Left lung (tissue), 10 donors: ENCODE data around the gene CEP68. TPM values are rescaled to one million over a fixed set of nuclear protein-coding genes. Genes with fewer than 3 reads are reported as not detected.
"Not testable (repeated sequence)": the region's sequence is repeated elsewhere in the genome, so short reads cannot be mapped to it uniquely, and the experiment has no call there.

ENCODE experiments used
- ATAC-seq: fragments of 200-7000 bp; cut with Tn5 transposase; one replicate; pipeline ENCODE4 v1.9.1; 2020; ENCODE audit warnings: moderate library complexity
- DNase-seq, 4 donors: peaks; one replicate each; pipeline ENCODE4 v3.0.0-alpha.2; 2013 to 2020
- H3K27ac ChIP-seq, 2 donors: fragments of 200-600 bp; sonication (generic) in 1 of 2; one replicate each; pipeline versions ENCODE4 v1.5.0 to v1.8.0; 2020 to 2021
- H3K27me3 ChIP-seq, 2 donors: fragments of 200-600 bp; sonication (generic) in 1 of 2; one replicate each; pipeline versions ENCODE4 v1.5.0 to v1.8.0; 2020 to 2021
- H3K36me3 ChIP-seq, 2 donors: fragments of 200-600 bp; sonication (generic) in 1 of 2; one replicate each; pipeline versions ENCODE4 v1.5.0 to v1.8.0; 2020 to 2021
- H3K4me1 ChIP-seq, 2 donors: fragments of 200-600 bp; one replicate each; pipeline ENCODE4 v1.8.0; 2021
- H3K4me3 ChIP-seq, 2 donors: fragments of 200-600 bp; sonication (generic) in 1 of 2; one replicate each; pipeline versions ENCODE4 v1.5.0 to v1.8.0; 2020 to 2021; ENCODE audit warnings: mild to moderate bottlenecking in 1 of 2
- H3K9me3 ChIP-seq, 2 donors: fragments of 200-600 bp; sonication (generic) in 1 of 2; one replicate each; pipeline versions ENCODE4 v1.5.0 to v1.8.0; 2020 to 2021
- intact Hi-C, 2 donors: fragments of 100-400 bp; cut with DNase I; formaldehyde crosslinking; loops; one replicate each; pipeline versions ENCODE4 v1.11.2 to v1.14.2; 2022
- polyA plus RNA-seq, 6 donors: library from polyadenylated mRNA; unstranded; fragments of 120-200 nt; gene quantifications; one replicate each; pipeline ENCODE4 v1.2.1, GENCODE V29; 2013; ENCODE audit not compliant: insufficient read length in 6 of 6
- total RNA-seq, 2 donors: library from RNA; stranded (reverse); fragmentation: NEBNext Ultra II Directional; extraction: Animal tissue kit (Norgen Biotek cat#: 25700); gene quantifications; one replicate each; pipeline ENCODE4 v1.2.1, GENCODE V29; 2021
- TF ChIP-seq, protein P1 (sequence below), 2 donors: fragments of 200-600 bp; sonication (generic) in 1 of 2; IDR thresholded peaks; one replicate each; pipeline versions ENCODE4 v1.5.0 to v1.8.0; 2021; ENCODE audit warnings: antibody characterized with exemption in 2 of 2
- donor health status: DM: no; HTN: yes; CAD: no.
- donor health status: DM: no; HTN: no; CAD: no.

Gene CEP68
- total and polyA plus RNA-seq, 8 donors = 7.9 to 32.4 (median 30.2) TPM

DNA sequence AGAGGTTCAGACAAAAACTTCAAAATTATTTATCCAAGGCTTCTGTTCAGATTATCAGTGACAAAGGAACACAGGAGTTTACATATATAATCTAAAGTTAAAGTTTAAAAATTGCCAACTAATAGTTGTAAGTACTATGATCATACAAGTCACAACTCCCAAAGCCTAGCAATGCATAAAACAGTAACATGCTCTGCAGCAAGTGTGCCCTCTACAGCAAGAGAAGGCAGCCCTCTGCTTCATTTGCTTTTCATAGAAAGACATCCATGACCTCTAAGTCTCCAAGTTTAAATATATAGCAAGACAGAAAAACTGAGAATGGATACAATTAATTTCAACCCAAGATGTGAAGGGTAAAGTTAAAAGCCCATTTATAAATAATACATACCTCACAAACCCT is 60.4 kb downstream of the CEP68 start:
- H3K4me1 ChIP-seq = peaks cover 2 to 96% of the 10 kb centered on the region in 2 donors
- H3K9me3 ChIP-seq = no peaks in the 10 kb centered on the region
- H3K36me3 ChIP-seq = peaks cover 0 to 4% of the 10 kb centered on the region in 2 donors
- no peak overlapping the region for H3K4me3 ChIP-seq
- intact Hi-C loops = no loop called here
- no peaks in the 10 kb centered on the region for H3K27me3 ChIP-seq
- TF ChIP-seq, protein P1, sequence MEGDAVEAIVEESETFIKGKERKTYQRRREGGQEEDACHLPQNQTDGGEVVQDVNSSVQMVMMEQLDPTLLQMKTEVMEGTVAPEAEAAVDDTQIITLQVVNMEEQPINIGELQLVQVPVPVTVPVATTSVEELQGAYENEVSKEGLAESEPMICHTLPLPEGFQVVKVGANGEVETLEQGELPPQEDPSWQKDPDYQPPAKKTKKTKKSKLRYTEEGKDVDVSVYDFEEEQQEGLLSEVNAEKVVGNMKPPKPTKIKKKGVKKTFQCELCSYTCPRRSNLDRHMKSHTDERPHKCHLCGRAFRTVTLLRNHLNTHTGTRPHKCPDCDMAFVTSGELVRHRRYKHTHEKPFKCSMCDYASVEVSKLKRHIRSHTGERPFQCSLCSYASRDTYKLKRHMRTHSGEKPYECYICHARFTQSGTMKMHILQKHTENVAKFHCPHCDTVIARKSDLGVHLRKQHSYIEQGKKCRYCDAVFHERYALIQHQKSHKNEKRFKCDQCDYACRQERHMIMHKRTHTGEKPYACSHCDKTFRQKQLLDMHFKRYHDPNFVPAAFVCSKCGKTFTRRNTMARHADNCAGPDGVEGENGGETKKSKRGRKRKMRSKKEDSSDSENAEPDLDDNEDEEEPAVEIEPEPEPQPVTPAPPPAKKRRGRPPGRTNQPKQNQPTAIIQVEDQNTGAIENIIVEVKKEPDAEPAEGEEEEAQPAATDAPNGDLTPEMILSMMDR (IDR thresholded peaks at IDR 0.05) = no peak
- no peak for DNase-seq
- H3K27ac ChIP-seq = peak overlapping the region in 1 of 2 donors; percentile 23
- ATAC-seq = no peak

DNA sequence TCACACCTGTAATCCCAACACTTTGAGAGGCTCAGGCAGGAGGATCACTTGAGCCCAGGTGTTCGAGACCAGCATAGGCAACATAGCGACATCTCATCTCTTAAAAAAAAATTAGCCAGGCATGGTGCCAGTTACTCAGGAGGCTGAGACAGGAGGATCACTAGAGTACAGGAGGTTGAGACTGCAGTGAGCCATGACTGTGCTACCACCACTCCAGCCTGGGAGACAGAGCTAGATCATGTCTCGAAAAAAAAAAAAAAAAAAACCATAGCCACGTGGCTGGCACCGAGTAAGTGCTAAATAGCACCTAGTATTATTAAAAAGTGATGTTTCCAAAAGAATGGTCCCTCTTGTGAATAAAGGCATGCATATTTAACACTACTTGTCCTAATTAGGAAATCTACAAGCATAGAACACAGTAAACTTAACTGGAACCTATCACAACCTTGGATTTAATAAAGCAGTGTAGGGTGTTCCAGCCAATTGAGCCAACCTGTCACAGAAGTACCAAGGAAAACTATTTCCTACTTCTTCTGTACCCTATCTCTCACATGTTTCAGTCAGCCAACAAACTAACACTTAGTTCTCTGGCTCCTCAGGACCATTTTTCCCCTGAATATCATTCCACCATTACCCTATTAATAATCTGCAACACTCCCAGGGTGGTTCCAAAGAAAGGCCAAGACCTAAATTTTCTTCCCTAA is 64.9 kb downstream of the CEP68 start:
- Histone ChIP-seq H3K9me3 (no peaks in the 10 kb centered on the region), H3K27me3 (no peaks in the 10 kb centered on the region), H3K4me3 (no peak overlapping the region), H3K27ac (peak overlapping the region in 1 of 2 donors; percentile 18), H3K4me1 (peaks cover 10 to 95% of the 10 kb centered on the region in 2 donors), H3K36me3 (peaks cover 0 to 5% of the 10 kb centered on the region in 2 donors)
- DNase-seq (no peak), ATAC-seq (no peak)
- TF ChIP-seq, protein P1 (IDR thresholded peaks at IDR 0.05) = no peak
- intact Hi-C loops = no loop called here

GRCh38 chr2:65122313-65122712 is 66.1 kb downstream of the CEP68 start:
- Histone ChIP-seq H3K27me3 (no peaks in the 10 kb centered on the region), H3K27ac (no peak overlapping the region), H3K9me3 (no peaks in the 10 kb centered on the region), H3K4me1 (peaks cover 11 to 95% of the 10 kb centered on the region in 2 donors), H3K4me3 (no peak overlapping the region), H3K36me3 (peaks cover 0 to 5% of the 10 kb centered on the region in 2 donors)
- TF ChIP-seq, protein P1 (IDR thresholded peaks at IDR 0.05) = no peak
- no peak for DNase-seq
- no peak for ATAC-seq
- intact Hi-C loops = no loop called here

DNA sequence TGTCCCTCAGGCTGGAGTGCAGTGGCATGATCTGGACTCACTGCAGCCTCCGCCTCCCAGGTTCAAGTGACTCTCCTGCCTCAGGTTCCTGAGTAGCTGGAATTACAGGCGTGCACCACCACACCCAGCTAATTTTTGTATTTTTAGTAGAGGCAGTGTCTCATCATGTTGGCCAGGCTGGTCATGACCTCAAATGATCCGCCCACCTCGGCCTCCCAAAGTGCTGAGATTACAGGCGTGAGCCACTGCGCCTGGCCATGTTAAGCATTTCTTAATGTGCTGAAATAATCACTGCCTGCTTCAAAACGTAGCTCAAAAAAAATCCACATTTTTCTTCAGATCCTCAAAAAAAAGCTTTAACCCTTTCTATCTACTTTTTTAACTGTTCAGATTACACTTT is 69.2 kb downstream of the CEP68 start:
- not testable (repeated sequence) for ATAC-seq
- H3K4me1 ChIP-seq = peaks cover 16 to 77% of the 10 kb centered on the region in 2 donors

DNA sequence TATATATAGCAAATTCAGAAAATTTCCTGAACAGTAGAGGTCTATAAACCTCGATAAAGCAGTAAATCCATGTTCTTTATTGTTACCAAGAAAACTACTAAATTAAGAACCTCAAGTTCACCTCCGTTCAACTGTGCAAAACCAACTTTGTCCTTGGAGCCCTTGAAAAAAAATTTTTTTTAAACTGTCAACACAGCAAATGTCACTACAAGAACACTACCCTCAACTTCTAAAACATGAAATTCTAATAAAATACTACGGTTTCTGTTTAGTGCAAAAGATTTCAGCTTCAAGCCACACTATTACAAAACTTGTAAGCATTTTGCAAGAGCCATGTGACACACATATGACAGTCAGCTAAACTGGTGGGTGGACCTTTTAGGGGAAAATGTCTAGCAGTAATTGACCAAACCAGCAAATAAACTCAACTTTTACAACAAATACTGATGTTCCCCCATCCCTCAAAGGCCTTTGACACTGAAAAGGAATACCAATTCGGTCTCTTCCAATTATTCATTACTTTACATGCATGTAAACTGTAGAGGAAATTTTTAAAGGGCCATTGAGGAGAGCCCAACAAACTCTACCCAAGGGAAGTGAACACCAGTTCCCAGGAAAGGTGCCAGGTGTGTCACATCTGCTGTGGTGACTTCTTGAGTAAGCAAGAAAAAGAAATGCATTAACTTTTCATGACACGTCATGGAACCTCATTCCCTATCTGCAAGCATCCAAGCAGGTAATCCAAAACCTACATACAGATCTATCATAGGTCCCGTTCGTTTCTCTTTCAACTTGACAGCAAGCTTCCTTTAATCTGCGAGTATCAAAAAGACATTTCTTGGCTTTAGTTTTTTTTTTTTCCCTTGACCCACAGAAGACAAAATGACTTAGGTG is 72.3 kb downstream of the CEP68 start:
- H3K36me3 ChIP-seq = no peaks in the 10 kb centered on the region
- peak in 3 of 4 donors; percentile 13 to 56 (median 47) for DNase-seq
- H3K9me3 ChIP-seq = no peaks in the 10 kb centered on the region
- no peak for ATAC-seq
- intact Hi-C loops = no loop called here
- H3K27me3 ChIP-seq = no peaks in the 10 kb centered on the region
- H3K4me1 ChIP-seq = peaks cover 19 to 58% of the 10 kb centered on the region in 2 donors
- H3K27ac ChIP-seq = peak overlapping the region; percentile 96 to 97
- TF ChIP-seq, protein P1 (IDR thresholded peaks at IDR 0.05) = no peak
- peak overlapping the region; percentile 82 to 95 for H3K4me3 ChIP-seq

More for the DNA sequence above, 69.2 kb downstream of the CEP68 start:
- H3K36me3 ChIP-seq, H3K9me3 ChIP-seq, DNase-seq, intact Hi-C loops, H3K4me3 ChIP-seq, H3K27me3 ChIP-seq: not testable (repeated sequence)
- H3K27ac ChIP-seq = peak overlapping the region in 1 of 2 donors; percentile 97
